HG03521 (cell line): ENCODE results near the gene FAT1.

Experiments
- ATAC-seq: cut with Tn5 transposase; IDR thresholded peaks from one replicate; pipeline ENCODE4 v1.9.1; 2021; ENCODE audit warnings: mild to moderate bottlenecking, moderate library complexity; ENCODE audit not compliant: unreplicated experiment

FAT1 gene

DNA sequence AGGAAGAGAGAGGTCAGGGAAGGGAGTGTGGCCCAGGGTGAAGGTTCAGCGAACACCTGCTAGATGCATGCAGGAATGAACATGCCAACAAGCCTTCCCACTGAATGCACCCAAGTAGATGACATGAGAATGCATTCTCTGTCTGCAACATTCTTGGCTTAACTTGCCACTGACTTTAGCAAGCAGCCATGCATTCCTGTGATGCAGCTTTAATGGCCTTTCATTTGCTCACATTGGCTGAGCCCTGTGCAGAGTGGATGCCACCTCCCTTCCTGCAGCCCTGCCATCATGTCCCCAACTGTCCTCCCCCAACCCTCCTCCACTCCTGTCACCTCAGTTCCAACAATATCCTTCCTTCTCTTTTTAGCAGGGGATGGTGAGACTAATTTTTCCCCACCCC lies 143.0 kb downstream of the FAT1 start:
- ATAC-seq: no peak

DNA sequence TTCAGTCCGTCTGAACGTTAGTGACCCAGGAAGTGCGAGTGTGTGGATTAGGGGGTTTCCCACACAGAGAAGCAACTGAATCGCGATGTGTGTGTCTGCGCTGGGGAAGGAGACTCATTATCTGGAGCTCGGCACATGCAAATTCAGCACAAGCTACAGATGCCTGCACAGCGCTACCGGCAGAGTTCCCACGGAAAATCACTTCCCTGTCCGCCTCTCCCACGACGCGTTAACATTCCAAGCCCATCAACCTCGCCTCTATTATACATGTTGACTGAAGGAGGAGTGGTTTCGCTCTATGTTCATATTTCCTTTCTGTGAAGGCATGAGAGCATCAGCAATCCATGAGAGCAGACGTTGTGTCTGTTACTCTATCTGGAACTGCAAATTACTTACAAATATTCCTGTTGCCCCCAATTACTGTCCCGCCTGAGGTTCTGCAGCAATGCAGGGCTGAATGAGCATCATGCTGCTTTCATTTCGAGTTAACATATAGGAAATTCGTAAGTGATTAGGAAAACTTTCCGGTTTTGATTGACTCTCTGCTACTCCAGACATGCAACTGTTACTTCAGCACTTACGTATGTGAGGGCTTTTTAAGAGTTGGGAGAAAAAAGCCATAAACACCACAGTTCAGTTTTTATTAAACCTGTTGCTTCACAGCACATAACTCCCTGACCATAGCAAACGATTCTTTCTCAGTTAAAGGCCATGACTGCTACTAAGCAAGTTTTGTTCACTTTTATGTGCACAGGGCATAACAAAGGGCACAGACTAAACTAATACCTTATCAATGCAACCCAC lies 153.3 kb downstream of the FAT1 start:
- no peak for ATAC-seq

DNA sequence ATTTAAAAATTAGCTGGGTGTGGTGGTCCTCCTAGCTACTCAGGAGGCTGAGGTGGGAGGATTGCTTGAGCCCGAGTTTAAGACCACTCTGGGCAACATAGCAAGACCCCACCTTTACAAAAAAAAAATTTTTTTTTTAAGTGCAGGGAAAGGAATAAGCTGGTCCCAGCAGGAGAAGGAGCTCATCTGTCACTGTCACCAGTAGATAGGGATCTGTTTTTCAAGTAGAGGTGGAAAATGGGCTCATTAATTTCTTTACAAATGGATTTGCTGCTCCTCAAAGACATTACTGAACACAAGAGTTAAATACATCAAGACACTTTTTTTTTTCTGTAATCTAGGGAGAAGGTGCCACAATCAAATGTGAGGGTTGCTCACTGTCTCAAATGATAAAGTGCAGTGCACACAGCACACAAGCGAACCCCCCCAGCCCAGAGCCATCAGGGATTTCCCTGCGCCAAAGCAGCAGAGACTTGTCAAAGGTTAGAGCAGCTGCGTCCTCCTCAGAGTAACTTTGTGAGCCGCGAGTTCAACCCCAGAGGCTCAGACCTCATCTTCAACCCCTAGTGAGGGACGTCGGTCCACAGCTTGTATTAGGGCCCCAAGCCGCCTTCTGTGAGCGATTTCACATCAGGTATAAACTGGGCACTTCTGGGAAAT lies 154.0 kb downstream of the FAT1 start:
- no peak for ATAC-seq

DNA sequence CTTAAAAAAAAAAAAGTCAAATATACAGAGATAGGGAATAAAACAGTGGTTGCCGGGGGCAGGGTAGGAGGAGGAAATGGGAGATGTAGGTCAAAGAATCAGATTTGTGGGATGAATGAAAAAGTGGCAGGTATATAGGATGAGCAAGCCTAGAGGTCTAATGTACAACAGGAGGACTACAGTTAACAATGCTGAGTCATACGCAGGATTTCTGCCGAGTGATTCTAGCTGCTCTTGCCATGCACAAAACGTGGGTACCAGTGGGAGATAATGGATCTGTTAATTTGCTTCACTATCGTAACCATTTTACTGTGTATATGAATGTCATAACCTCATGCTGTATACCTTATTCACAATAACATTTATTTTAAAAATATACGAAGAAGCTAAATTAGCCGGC lies 157.6 kb downstream of the FAT1 start:
- no peak for ATAC-seq

DNA sequence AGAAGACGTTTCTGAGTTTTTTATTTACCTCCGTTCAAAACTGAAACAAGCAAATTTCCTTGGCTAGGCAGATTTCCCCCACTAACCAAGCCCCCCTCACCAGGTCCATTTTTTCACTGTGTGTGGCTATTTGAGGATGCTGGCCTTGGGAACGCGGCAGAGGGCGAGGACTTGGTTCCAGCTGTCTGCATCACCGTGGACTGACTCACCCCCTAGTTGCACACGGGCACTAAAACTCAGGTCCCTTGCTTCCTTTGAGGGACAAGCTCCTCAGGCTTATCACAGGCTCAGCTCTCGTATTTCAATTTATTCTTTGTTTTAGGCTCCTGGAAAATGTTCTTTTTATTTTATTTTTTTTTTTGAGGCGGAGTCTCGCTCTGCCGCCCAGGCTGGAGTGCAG lies 159.9 kb downstream of the FAT1 start:
- no peak for ATAC-seq

DNA sequence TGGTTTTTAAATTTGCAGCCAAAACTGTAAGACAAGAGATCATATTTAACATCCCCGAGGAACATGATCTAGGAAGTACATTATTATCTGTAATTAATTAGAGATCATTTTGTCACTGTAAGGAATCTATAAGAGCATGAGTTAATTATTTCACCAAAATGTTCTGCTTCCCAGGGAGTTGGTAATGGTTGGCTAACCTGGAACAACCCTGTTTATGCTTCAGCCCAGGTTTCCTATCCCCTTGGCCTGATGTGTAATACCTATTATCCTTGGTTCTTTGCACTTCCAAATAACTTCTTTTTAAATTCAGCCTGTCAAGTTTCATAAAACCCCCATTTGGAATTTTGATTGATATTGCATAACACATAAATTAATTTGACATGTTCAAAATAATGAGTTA lies 161.9 kb downstream of the FAT1 start:
- ATAC-seq: no peak

DNA sequence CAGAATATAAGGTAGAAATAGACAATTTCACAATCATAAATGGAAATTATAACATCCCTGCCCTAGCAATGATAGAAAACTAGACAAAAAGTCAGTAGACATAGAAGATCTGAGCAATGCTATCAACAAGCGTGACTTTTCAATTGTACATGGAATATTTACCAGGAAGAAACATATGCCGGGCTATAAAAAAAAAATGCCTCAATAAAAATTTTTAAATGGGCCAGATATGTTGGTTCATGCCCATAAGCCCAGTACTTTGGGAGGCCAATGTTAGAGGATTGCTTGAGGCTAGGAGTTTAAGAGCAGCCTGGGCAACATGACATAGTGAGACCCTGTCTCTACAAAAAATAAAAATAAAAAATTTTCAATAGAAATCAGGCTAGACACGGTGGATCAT lies 163.0 kb downstream of the FAT1 start:
- ATAC-seq: no peak

DNA sequence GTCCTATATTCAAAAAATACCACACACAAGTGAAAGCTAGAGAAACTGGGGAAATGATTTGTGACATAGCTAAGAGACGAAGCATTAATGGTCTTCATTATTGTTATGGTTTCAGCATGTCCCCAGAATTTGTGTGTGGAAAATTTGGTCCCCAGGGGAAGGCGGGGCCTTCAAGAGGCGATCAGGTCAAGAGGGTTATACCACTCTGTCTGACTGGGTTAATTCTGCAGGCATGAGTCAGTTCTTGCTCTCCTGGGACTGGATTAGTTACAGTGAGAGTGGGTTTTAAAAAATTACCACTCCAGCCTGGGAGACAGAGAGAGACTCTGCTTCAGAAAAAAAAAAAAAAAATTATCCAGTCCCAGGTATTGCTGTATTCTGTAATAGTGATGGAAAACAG lies 166.2 kb downstream of the FAT1 start:
- no peak for ATAC-seq

DNA sequence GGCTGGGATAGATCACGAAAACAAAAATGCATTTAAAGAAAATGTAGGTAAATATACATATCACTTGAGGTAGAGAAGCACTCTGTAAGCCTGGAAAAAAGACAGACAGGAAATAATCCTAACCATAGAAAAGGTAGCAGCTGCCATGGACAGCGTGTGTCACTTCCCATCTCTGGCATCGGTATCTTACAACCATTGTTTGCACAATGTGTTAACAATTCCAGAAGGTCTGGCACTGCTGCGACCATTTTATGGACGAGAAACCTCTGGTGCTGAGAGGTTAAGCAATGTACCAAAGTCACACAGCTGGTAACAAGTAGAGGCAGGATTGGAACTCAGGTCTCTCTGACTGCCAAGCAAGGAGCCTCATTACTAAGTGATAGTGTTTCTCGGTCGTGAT lies 166.6 kb downstream of the FAT1 start:
- no peak for ATAC-seq

DNA sequence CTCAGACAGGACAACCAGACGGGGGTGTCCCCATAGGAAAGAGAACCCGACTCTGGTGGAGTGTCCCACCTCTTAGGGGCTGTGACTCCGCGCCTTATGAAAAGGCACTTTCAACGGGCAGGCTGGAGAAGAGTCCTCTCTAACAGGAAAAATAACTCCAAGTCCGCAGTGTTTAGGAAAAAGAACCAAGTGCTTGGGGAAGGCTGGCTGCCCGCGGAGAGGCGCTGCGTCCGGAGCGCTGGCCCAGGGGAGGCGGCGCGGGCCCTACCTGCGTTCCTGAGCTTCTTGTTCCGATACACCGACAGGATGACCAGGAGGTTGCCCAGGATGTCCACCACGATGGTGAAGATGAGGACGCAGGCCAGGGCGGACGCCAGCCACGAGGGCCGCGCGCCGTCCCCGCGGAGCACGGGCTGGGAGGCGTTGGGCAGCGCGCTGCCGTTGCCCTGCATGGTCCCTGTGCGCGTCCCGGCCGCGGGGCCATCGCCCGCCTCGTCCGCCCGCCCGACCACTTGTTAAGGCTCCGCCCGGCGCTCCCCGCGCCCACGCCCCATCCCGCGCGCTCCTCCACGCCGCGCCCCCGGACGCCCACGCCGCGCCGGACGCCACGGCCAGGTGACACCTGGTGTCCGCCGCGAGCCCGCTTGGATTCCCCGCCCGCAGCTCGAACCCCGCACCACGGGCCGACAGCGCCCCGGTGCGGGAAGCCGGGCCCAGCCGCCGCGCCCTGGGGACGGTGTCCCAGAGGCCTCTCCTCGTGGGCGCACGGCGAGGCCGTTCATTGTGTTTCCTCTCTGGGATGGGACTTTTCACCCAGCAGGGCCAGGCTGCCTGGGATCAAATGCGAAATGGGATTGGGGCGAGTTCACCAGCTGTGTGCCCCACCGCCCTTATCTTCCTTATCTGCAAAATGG lies 168.5 kb downstream of the FAT1 start, which contains the start of gene MTNR1A:
TSS of gene MTNR1A (minus strand) at position 654 of the 914 bp plus-strand sequence. CDS start at position 452, 202 bp downstream.
- ATAC-seq: no peak

DNA sequence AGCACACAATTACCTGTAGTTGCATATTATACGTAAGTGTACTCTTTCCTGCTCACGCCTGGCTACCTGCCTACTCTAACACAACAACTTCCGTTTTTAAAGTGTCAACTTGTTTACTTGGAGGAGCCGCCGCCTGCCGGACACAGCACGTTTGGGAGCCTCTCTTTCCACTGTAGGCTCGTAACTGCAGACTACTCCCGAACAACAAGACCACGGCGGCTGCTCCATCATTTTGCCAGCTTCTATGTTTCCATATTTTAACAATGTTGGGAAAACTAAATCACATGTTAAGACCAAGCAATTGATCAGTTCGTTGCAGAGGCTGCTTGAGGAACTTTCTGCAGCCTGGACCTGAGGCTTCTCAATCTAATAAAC lies 169.1 kb downstream of the FAT1 start:
- no peak for ATAC-seq

DNA sequence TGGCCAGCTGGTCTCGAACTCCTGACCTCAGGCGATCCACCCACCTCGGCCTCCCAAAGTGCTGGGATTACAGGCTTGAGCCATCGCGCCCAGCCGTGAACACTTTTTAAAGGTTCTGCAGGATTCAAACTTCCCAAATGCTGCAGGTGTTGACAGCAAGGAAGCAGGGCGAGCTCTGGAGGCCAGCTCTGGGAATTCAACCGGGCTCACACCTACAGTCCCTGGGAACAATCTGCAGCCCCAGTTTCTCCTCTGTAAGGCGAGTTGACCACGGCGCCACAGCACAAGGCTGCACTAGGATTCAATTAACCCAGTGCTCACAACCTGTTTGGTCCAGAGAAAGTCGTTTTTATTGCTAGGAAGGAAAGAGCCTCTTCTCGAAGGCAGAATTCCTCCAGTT lies 169.9 kb downstream of the FAT1 start:
- ATAC-seq: no peak

DNA sequence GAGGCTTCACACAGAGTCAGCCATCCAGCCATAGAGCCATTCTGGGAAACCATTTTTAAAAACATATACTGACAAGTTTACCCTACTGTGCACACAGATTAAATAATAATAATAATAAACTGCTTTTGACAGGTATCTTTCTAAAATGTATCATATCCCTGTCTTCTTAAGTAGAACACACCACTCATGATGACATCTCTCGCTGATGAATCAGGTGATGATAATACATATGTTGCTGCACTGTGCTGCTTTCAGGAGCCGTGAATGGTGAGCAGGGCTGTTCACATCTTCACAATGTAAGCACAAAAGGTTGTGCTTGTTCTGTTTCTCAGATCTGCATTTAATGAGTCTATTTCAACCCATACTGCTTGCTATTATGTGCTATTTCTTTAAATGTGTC lies 171.8 kb downstream of the FAT1 start:
- no peak for ATAC-seq

DNA sequence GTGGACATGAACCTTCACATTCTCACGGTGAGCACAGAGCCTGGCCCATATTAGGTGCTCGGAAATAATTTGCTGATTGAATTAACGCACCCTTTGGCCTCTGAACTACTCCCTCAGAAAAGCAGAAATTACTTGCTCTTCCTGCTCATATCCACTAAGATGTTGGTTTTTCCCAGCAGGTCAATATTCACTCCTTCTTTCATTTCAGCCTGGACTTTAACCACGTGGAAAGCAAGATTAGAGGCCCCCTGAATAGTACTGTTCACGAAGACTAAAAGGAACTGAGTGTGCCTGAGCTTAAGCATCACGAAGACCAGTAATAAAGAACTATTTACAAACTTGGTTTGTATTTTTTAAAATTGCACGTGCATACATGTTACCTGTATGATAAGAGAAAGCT lies 178.2 kb downstream of the FAT1 start:
- no peak for ATAC-seq

DNA sequence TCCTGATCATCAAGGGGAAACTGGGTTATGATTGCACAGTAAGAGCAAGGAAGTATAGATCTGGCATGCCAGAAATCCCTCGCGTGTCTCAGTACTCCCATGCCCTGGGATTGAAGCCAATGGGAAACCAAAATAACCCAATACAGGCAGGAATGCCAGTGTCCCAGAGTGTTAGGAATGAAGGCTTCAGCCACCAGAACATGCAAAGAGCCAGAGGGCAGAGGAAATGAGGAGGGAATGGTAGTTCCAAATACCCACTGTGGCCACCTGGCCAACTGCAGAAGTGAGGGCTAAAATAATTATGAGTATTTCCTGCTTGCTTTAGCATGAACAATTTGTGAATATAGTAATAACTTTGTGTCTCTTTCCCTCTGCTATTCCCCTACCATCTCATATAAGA lies 180.4 kb downstream of the FAT1 start:
- ATAC-seq: no peak

DNA sequence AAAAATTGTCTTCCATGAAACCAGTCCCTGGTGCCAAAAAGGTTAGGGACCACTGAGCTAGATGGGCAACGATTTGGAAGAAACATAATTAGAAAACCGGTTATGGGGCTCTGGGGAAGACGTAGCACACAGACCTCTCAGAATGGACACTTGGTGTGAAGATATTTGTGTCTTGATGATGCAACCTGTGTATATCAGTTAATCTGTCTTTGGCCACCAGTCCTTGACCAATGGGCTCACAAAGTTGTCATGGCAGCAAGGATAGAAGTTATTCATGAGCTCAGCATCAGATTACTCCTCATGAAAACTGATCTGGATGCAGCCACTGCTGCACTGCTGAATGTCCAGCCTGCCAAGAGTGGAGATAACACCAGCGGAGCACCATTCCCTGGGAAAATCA lies 181.9 kb downstream of the FAT1 start:
- ATAC-seq: no peak

DNA sequence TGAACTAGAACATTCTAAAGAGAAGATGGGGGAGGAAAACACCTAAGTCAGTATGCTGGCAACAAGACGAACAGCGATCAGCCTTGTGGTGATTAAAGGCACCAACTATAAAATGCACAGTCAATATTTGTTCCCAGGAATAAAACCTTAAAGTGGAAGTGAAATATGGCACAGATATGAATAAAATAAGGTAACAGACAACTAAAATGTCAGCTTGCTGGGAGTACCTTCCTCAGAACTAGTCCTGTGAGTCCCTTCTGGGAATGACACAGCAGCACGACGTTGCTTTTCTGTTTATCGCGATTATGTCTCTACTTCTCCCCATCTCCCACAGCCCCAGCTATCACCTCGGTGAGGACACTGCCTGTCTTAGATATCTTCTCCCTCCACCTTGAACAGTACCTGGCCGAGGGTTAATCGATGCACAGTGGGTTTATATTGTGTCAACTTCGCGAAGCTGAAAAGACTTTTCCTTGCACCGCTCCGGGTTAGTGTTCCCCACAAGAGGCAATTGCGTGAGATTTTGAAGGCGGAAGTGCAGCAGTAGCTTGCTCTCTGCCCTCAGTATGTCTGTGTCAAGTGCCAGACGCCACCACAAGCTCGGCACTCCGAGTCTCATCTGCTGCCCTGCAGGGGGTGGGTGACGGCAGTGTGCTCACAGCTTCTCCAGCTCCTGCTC lies 185.7 kb downstream of the FAT1 start:
- no peak for ATAC-seq
